HS-27A (cell line): Measurements from ENCODE around the gene LPGAT1.

ENCODE experiments used
- DNase-seq: peaks from one replicate; pipeline ENCODE4 v3.0.0-alpha.2; 2012; ENCODE audit warnings: low read depth, missing footprints

Gene LPGAT1

DNA sequence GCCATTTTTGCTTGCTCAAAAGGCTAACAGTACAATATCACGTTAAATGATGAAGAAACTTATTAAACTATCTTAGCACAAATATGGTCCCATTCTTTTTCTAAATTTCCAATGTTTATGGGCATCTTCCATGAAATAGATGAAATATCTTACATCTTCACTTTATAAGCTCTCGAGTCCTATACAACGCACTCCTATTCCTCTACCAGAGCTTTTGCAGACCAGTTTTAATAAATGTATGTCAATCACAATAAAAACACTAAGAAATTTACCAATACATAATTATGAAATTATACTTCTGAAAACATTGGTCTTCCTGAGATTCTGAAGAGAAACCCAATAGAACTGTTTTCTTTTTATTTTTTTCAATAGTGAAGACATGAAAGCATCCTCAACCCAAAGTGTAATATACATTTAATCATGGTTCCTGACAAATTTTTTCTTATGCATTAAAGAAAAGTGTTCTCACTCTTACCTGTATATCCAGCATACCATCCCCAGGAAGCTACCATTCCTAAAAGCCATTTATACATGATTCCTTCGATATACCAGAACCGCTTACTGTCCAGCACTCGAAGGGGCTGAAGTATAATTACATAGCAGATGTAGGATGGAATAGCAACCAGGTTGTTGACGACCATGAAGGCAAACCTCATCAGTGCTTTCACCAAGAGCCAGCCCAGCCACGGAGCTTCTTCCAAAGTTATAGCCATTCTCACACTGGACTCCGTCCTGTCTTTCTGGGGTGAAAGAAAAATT lies 1.8 kb downstream of the LPGAT1 start:
- no peak for DNase-seq

DNA sequence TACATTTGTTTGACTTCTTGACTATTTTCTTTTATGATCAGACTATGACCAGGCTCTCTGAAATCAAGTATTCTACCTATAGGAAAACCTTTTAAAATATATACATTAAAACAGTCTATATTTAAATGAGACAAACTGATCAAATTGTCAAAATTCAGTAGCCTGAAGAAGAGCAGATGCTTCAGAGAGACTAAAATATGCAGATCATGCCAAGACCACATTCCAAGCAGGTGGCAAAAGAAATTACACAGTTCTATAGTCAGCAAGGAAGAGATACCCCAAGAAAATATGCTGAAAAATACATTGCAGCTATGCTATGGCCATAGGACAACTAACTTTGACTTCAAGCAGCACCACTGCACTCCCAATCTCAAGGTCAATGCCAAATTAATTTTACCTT lies 3.5 kb downstream of the LPGAT1 start:
- no peak for DNase-seq

DNA sequence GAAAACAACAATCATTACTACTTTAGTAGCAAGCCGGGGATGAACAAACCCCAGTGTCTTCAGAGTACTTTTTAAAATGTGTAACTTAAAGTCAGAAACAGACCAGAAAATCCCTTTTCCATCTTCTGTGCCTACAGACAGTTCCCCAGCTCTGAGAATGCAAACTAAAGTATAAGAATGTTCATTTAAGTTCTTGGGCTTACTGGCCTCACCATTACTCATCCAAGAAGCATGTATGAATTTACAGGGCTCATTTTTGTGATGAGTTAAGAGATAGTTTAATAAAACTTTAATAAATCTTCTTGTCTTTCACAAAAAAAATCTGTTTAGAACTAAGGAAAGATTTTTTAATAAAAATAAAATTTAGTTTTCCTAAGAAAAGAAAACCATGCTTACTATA lies 4.6 kb downstream of the LPGAT1 start:
- DNase-seq: no peak

DNA sequence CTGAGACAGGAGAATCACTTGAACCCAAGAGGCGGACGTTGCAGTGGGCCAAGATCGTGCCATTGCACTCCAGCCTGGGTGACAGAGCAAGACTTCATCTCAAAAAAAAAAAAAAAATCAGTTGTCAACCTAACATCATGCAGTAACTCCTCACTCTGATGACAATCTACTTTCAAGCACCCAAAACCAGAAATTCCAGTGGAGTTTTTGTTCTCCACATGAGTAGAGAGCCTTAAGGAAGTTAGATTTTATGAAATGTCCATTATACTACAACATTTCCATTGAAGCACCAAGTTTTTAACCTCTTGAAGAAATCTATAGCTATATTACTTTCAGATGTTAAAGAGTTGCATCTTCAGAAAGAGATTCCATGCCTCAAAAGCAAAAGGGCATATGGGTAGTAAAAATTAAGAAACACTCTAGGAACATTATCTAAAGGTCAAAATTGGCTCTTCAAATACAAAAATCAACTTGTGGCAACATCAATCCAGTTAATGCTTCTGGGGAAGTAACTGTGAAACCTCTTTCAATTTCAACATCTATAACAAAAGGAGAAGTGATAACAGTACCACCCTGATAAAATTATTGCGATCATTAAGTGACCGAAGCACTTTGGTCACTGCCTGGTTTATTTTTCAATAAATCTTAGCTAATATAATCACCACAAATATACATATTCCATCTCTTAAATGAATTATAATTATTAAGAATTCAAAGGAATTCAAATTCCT lies 7.7 kb downstream of the LPGAT1 start:
- no peak for DNase-seq

DNA sequence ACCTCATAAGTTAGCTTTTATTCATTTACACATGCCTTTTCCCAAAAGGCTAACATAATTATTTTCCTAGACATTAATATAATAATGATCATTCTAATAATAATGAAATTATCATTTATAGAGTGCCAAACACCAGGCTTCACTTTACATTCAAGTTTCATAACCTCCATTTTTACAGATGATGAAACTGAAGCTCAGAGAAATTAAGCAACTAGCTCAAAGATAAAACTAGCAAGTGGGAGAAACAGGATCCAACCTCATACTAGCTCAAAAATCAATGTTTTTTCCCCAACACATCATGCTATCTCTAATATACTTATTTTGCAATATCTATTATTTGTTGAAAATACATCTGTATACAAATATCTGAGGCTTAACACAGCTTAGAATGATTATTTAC lies 14.0 kb downstream of the LPGAT1 start:
- no peak for DNase-seq

DNA sequence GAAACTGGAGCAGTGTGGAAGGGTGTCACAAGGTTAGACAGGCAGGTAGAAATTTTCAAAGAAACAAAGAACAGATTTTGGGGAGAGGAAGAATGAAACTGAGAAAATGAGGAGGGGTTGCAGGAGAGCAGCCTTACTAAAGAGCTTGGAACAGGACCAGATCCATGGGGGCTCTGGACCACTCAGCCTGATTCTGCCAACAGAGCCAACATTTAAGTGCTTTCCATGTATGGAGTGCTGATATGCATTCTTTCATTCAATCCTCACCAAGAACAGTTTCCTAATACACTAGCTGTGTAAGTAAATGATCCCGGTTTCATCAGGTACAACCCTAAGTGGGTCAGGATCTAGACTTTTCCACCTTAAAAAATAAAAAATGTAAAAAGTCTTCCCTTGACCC lies 16.2 kb downstream of the LPGAT1 start:
- DNase-seq: no peak

DNA sequence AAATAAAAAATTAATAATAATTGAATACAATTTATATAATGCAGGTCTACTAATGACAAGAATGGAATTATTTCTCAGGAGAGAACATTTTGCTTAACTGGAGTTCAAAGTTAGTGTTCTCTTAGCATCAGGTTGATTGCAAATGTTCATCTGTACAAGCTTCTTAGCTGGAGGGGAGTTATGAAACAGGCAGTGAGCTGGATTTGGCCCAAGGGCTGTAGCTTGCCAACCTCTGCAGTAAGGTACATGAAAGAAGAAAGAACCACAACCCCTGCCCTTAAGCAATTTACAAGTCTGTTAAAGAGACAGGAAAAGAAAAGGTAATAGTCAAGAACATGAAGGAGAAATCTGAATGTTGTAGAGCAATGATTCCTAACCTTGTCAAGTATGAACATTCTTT lies 17.0 kb downstream of the LPGAT1 start:
- DNase-seq: no peak

DNA sequence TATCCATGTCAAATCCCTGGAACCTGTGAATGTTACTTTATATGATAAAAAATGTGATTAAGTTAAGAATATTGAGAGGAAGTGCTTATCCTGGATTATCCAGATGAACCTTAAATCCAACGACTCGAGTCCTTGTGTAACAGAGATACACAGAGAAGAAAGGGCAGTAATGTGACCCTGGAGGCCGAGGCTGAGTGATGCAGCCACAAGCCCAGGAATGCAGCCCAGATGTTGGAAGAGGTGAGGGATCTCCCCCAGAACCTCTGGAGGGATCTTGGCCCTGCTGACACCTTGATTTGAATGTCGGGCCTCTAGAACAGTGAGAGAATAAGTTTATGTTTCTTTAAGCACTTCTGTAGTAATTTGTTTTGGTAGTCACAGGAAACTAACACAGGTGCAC lies 18.0 kb downstream of the LPGAT1 start:
- no peak for DNase-seq

DNA sequence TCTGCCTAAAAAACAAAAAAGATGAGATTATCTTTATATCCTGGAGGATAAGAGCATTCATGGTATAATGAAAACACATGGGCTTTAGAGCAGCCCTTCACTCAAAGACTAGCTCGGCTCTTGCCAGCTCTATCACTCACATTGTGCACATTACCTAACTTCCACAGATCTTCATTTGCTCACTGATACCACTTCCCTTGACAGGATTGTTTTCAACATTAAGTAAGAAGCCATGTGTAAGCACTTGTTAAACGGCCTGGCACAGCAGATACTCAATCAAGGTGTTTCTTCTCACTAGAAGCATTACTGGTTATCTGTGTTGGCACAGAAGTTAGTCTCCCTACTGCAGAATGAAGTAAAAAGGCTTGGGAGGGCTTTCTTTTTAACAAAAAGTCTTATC lies 18.7 kb downstream of the LPGAT1 start:
- DNase-seq: no peak

DNA sequence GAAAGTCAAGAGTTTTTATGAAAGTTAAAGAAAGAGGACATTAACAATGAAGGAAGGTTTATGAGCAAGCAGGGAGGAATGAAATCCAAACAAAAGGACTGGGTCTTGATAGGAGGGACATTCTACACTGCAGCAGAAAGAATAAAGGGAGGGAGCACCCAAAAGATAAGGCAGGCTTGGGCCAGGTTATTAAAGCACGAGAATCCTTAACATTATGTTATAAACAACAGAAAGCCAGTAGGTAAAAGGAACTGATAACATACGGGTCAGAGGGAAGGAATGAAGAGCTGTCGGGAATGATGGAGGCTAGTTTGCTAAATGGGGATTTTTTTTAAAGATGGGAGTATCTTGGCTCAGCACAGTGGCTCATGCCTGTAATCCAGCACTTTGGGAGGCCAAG lies 19.4 kb downstream of the LPGAT1 start:
- no peak for DNase-seq

DNA sequence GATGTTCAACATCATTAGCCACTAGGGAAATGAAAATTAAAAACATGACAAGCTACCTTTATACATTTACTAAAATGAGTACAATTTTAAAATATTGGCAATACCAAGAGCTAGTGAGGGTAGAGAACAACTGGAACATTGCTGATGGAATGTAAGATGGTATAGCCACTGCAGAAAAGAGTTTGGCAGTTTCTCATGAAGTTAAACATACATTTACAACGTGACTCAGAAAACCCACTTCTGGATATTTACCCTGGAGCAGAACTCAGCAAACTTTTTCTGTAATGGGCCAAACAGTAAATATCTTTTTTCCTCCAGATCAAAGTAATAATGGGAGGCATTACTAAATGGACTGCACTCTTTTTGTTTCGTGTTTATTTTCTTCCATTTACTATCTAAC lies 22.1 kb downstream of the LPGAT1 start:
- no peak for DNase-seq

DNA sequence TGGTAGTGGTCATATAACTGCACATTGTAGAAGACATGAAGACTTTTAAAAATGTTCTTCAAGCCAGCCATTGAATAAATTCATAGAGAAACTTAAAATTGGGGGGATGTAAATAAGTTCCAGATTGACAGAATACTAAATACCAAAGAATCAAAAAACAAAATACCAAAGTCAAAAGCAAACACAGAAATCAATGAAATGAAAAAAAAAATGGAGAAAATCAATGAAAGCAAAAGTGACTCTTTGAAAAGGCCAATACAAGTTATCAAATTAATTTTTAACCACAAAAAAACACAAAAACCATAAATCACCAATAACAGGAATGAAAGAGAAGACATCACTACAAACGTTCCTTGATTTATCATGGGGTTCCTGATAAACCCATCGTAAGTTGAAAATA lies 25.6 kb downstream of the LPGAT1 start:
- no peak for DNase-seq

DNA sequence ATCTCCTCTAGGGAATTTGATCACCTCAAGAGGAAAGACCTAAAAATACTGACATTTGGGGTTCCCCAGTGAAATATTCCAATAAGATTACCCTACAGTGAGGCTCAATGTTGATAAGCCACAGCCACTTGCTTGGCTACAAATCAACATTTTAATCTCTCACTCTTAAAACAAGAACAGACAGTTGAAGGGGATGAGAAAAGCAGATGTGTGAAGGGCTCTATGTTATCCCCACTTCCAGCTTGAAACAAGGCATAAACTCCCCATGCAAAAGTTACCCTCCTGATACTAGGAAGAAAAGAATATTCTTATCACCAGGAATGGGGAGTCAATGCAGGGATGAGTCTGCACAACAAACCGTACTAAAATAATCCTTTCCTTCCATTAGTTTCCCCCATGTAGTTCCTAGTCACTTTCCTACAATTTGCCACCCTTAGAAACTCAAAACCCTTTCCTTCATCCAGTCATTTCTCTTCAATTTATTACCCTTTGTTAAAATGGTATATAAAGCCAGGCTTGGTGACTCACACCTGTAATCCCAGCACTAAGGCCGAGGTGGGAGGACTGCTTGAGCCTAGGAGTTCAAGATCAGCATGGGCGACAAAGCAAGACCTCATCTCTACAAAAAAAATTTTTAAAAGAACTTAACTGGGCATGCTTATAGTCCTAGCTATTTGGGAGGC lies 29.5 kb downstream of the LPGAT1 start:
- DNase-seq: no peak

DNA sequence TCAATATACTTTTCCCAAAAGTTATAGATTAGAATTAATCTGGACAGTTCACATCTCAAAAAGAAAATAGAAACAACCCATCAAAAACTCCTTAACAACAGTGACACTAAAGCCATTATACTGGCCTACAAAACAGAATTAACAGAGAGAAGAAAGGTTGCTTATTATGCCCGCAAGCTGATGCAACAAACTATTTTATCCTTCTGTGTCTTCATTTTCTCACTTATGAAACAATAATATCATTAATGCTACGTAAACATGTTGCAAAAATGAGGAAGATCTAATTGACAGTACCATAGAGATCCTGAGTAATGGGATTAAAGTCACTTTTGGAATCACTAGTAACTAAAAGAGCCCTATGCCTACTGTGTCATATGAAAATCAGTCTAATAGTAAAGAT lies 32.6 kb downstream of the LPGAT1 start:
- no peak for DNase-seq

DNA sequence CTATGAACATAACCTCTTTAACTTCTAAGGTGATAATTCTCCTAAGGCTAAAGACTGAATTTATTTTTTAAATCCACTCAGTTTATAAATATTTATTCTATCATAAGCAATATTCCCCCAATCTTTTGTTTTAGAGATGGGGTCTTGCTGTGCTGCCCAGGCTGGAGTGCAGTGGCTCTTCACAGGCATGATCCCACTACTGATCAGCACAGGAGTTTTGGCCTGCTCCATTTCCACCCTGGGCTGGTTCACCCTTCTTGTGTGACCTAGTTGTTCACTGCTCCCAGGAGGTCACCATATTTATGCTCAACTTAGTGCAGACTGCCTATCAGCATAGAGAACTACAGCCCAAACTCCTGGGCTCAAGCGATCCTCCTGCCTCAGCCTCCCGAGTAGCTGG lies 38.6 kb downstream of the LPGAT1 start:
- no peak for DNase-seq

DNA sequence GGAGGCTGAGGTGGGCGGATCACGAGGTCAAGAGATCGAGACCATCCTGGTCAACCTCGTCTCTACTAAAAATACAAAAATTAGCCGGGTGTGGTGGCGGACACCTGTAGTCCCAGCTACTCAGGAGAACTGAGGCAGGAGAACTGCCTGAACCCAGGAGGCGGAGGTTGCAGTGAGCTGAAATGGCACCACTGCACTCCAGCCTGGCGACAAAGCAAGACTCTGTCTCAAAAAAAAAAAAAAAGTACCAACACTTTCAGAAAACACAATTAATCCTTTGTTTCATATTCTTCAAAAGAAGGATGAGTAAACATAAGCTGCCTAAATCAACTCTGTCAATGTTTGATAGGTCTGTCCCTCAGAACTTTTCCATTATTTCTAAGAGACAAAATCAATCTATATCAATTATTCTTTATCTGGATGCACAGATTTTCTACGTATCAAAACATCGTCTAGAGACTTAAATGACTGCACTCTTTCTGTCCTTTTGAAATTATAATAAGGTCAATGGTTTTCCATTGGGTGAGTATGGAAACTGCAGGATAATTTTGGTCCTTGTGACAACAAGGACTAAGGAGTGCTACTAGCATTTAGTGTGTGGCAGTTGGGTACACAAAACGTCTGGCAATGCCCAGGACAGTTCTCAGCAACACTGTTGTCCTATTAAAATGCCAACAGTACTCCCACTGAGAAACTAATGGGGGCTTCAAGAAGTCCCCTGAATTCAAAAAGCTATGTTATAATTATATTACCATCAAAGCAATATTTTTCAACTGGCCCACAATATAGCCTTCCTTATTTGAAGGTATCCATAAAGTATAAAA lies 40.7 kb downstream of the LPGAT1 start:
- DNase-seq: no peak

DNA sequence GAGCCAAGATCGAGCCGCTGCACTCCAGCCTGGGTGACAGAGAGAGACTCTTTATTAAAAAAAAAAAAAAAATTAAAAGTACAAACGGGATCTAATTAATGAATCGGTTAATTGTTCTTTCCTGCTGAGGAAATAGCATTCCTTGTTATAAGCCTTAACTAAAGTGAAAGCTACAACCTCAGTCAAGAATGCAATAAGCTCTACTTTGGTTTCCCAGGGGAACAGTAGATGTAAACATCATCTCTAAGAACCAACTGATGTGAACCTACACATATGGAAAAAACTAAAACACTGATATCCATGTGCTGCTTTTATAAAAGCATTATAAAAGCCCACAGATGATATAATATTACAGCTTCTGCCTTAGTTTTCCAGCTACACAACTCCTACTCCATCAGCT lies 41.9 kb downstream of the LPGAT1 start:
- DNase-seq: no peak

DNA sequence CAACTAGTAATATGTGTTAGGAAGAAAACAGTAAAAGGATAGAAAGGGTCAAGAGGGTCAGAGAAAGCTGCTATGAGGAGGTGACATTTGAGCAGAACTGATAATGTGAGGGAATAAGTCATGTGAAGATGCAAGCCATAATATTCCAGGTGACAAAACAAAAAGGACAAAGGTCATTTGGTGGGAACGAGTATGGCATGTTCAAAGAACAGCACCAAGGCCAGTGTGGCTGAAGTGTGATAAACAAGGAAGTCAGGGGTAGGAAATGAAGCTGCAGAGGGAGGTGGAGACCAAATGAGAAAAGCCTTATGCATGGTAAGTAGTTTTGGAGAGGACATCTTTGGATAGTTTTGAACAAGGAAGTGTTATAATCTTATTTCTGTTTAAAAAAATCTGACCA lies 46.7 kb downstream of the LPGAT1 start:
- DNase-seq: no peak

DNA sequence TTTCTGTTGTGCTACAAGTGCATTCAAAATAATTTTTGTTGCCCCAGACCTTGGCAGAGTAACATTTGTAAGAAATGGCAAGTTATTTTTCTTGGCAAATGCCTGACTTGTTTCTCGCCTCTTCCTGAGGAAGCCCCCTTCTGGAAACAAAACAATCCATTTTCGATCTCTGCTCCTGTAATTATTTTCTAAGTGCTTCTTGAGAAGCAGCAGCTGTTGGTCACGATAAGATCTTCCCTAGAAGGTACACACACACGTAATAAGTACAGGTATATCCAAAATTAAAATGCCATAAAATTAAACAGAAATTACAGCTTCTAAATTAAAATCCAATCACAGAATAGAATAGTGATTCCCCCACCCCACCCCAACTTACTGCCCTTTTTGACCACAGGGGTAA lies 47.3 kb downstream of the LPGAT1 start:
- no peak for DNase-seq

DNA sequence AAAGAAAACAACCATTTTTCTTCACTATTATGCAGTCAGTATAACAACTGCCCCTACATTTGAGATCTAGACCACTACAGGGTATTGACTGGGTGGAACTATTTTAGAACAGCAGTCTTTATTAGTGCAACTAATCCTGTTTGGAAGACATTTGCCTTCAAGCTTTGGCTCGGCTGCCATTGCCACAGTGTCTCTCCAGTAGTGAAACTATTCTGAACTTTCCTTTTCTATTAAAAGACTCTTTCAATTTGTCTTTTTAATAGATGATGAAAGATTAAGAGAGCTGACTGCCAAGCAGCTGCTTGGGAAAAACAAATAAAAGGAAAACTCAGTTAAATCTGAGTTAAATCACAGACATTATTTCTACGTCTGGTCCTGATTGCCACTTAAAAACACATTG lies 49.3 kb downstream of the LPGAT1 start:
- no peak for DNase-seq

DNA sequence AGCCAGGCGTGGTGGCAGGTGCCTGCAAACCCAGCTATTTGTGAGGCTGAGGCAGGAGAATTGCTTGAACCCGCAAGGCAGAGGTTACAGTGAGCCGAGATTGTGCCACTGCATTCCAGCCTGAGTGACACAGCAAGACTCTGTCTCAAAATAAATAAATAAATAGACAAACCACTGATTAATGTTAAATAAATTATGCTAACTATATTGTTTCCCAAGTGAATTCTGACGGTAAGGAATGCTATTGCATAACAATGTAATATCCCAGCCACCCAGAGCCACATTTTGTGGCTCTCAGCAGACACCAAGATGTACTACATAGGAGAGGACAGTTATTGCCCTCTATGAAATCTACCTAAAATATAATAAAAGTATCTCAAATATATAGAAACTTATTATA lies 55.4 kb downstream of the LPGAT1 start:
- DNase-seq: no peak

DNA sequence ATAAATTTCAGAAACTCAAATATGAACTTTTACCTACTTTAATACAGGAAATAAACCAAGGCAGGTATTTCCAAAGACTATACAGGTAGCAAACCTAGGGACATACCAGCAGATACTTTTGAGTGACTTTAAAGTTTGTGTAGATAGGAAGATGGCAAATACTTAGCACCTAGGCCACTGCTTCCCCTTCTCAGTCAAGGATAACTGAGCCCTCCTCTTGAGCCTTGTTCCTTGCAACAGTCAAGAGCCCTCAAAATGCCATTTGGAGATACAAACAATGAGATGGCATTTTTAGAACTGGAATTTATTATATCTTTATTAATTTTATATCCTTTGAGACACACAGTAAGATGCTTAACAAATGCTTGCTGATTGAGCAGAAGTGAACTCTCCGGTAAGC lies 65.9 kb downstream of the LPGAT1 start:
- DNase-seq: no peak

DNA sequence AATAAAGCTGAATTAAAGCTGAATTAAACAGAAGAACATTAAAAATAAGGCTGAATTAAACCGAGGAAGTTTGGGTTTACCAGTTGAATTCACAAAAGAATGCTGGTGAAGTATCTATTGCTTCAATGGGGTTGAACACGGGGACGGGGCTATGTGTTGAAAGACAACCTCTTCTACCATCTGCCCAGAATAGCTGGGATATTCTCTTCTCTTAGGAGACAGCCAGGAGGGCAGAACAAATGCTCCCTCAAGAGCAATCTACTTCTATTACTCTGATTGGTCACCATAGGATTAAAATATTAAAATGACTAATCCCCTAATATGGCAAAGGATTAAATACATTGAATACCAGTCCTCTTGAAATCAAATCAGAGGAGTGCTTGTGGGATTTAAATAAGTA lies 68.4 kb downstream of the LPGAT1 start:
- no peak for DNase-seq
